GM21447 (cell line): Measurements from ENCODE around the gene ADAM22.

Experiments
- ATAC-seq: cut with Tn5 transposase; IDR thresholded peaks from one replicate; pipeline ENCODE4 v1.9.1; 2021; ENCODE audit not compliant: unreplicated experiment

The ADAM22 gene

GRCh38 chr7:88208521-88208920 lies 274.5 kb downstream of the ADAM22 start:
- ATAC-seq, result no peak

DNA sequence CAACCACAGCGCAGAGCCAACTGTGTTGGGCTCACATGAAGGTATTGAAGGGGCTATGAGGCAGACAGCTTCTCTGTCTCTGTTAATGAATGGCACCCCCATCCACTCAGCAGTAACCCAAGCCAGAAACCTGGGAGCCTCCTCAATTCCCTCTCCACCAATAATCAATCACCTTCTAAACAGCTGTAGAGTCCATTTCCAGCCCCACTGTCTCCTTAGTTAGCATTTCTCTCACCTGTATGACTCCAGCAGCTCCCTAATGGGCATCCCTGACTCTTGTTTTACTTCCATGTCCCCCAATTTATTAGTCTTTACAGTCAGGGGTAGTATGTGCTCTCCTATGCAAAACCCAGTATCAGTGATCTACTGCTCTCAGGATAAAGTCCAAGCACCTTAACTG lies 278.9 kb downstream of the ADAM22 start:
- no peak for ATAC-seq

DNA sequence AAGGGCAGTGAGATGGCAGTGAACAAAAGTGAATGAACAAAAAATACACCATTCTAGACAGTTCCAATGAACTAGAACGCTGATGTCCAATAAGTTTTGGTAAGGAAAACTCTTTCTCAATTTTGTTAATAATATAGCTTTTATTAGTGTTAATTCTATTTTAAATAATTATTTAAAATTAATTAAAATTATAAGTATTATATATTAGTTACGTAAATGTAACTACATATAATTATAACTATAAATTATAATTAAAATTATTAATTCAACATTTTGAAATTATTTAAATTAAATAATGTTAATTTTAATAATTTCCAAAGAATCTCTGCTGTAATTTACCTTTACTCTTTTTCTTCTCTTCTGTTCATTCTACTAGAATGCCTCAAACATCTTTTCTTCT lies 280.4 kb downstream of the ADAM22 start:
- ATAC-seq, result no peak

DNA sequence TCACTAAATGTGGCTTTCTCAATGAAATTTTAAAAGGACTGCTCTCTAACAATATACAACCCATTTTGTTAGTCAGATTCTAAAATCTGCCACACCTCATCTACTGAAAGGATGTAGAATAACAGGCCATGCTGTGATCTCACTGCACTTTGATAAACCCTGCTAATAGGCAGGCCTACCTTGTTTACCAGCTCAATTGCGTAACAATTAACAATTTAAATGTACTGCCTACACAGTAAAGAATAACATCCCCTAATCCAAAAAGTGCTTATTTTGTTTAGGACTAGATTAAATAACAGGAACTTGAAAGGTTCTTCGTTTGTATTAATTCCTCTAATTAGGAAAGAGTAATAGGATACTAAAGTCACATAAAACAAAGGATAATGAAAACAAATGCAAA lies 281.2 kb downstream of the ADAM22 start:
- ATAC-seq, result no peak

DNA sequence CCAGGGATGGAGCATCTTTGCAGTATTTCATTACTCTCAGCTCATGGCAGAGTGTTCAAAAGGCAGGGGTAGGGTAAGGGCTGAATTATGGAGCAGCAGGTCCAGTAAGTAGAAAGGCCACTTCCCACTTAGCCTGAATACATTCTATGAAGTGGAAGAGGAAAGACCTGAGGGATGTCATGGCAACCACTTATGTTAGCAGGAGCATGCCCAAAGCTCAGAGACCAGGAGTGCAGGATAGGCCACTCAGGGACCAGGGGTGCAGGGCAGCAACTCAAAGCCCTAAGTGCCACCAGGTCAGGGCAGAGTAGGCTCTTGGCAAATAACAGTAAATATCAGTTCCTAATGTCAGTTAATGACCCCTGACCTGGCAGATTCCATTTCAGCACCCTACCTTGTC lies 282.2 kb downstream of the ADAM22 start:
- ATAC-seq, result no peak

DNA sequence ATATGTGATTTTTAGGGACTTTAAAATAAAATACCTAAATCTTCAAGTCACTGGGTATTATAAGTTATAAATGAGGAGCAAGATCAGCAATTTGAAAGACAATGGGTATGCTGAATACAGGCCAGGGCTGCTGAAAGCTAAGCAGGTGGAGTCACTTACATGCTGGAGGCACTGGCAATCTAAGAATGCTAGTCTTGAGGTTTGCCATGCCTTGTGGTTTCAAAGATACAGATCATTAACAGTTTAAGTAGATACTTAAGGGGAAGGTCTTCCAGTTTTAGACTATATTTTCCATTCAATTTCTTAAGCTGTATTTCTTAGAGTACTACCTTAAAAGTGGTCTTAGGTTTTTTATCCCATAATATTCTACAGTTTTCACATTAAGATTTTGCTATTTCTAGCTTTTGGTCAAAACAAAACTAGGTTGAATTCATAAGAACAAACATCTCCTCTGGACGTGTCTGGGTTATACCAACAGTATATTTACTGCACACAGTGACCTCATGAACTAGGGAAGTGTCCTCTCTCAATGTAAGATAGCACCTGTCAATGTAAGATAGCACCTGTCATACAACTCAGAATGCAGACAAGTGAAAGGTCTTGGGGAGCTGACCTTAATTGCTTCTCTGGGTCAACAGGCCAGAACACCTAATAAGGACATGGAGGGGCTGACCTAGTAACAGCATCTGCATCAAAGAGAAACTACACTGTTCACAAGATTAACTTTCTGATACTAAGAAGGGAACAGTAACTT lies 283.8 kb downstream of the ADAM22 start:
- ATAC-seq, result peak; percentile 77

GRCh38 chr7:88218429-88218745 lies 284.3 kb downstream of the ADAM22 start:
- no peak for ATAC-seq

GRCh38 chr7:88218836-88219605 lies 285.0 kb downstream of the ADAM22 start:
- ATAC-seq, result peak; percentile 40

DNA sequence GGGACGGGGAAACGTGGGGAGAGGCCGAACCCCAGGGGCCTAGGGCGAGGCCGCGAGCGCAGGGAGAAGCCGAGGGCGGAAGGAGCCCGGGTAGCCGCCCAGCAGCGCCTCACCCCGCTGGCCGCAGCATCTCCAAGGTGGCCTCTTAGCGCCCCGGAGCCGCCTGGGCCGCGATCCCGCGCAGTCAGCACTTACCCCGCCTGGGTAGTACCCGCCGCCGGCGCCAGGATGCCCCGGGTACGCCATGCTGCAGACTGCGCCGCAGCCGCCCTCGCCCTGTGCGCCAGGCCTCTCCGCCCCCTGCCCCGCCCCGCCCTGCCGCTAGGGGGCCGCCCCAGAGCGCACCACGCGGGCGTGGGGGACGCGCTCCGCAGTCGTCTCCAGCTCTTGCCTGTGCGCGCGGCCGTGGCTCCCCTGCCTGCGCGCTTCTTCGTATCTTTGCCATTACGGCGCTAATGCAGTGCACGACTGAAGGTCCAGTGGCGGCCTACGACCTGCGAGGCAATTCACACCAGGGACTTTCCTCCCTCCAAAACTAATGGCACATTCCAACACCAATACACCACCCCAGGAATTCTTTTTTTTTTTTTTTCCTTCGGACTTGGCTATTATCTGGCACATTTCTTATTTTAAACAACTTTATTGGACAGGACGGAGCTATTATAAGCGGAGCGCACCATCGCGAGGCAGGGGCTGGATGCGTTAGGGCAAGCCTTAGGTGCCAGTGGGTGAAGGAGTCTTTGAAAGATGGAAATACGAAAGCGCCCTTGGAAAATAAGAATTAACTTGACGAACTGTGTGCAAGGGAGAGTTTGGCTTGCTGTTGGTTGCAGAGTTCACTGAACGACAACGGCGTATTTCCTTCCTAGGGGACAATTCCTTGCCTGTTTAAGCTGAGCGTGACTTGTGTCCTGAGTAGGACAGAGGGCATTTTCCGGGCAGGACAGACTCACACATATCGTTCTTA lies 286.0 kb downstream of the ADAM22 start, which contains the start of gene SRI:
SRI (minus strand) TSS at position 258 of the 967 bp plus-strand sequence; CDS start at position 246, 12 bp downstream.
- ATAC-seq, result peak; percentile 45

GRCh38 chr7:88223265-88223664 lies 289.2 kb downstream of the ADAM22 start:
- no peak for ATAC-seq

- no peak for ATAC-seq
Measured at GRCh38 chr7:88224601-88225275, 290.7 kb downstream of the ADAM22 start.

DNA sequence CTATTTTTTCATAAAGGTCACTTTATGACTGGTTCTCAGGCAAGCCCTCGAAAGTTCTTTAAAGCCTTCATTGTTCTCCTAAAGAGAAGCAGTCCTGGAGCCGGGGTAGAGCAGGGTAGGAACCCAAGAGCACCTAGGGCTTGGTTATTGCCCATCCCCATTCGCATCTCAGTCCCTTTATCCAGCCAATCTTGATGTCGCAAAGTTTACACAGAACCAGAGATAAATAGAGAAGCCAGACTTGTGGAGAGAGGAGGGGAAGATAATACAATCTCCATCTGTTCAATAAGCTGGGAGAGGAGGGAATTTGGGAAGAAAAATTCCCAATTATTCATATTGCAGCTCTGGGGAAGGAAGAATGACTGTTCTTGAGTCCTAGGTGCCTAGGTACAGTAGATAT lies 292.1 kb downstream of the ADAM22 start:
- no peak for ATAC-seq

- ATAC-seq, result no peak
Measured at GRCh38 chr7:88226886-88227516, 292.9 kb downstream of the ADAM22 start.

DNA sequence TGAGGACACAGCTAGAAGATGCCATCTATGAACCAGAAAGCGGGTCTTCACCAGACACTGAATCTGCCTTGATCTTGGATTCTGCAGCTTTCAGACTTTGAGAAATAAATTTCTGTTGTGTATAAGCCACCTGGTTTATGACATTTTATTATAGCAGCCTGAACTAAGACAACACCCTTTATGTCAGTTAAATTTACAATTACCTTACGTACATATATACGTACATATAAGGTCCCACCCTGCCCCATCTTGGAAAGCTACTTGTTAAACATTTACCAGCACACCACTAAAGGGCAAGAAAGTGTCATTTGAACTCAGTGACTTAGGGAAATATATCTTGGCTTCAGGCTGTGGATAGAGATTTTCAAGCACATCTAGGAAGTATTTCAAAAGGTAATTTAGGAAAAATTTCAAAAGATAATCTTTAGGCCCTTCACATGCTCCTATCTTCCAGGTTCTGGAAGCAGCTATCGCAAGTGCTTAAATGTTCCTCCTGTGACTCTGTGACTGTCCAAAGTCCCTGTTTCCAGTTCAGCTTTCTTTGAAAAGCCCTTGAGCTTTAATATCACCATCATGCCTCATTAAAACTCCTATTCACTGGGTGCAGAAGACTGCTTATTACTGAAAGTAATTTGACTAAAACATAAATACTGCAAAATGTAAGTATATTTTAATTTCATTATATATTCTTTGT lies 295.4 kb downstream of the ADAM22 start:
- ATAC-seq, result no peak

- no peak for ATAC-seq
Measured at GRCh38 chr7:88230646-88231045, 296.6 kb downstream of the ADAM22 start.

DNA sequence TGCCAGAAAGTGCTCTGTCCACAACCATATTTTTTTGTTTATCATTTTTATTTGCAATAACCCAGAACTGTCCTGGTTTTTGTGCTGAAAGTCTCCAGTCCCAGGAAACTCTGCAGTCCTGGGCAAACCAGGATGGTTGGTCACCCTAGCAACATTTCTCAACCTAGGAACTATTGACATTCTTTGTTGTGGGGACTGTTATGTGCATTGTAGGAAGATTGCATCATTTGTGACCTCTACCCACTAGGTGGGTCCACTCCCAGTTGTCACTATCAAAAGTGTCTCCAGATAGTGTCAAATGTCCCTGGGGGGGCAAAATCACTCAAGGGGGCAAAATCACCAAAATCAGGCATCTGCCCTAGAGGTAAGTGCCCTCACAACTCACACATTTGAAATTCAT lies 299.8 kb downstream of the ADAM22 start:
- no peak for ATAC-seq

GRCh38 chr7:88239852-88240251 lies 305.8 kb downstream of the ADAM22 start:
- ATAC-seq, result no peak

DNA sequence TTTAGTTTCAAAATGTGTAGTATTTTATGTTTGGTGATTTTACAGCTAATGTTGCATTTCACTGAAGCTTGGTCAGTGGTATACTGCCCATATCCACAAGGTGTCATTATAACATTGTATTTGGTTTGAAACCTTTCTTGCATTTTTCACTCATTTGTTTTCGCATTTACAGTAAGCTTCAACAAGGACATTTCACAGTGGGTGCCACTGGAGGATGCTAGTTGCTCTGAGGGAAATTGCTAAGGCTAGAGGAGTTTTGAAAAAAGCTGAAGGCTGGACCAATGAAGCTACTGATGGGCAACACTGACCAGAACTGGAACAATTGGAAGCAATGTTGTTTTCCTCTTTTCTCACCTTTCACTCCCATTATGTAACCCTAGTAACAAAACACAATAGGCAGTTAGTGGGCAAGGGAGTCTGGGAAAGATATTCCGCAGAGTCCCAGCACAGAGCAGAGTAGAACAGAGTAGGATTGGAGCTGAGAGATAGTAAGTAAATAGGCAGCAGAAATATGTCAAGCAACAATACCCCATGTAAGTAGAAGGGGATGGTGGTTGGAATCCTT lies 309.4 kb downstream of the ADAM22 start:
- ATAC-seq, result peak; percentile 78

- no peak for ATAC-seq
Measured at GRCh38 chr7:88244258-88244657, 310.2 kb downstream of the ADAM22 start.
